Measurements from ENCODE around the gene YPEL5.

Gene YPEL5

GRCh38 chr2:30165617-30166016, 18.8 kb downstream of the YPEL5 start:
- no peak for DNase-seq (ENCODE audit: low read depth)

DNA sequence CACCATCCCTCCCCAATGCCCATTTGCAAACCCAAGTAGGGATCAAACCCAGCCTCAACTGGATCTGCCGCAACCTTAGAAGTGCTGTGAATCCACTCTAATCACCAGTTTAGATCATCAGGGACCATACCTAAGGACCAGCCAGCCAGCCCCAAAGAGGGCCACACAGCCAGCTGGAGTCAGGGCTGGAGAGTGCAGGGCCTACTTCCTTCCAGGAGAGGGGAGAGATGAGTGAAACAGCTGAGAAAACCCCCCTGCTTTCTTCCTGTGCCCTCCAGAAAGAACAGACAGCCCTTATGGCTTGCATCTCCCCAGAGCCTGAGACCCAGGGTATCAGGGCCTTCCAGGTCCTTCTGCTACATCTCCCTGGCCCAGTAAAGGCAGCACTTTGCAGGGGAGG, 25.8 kb downstream of the YPEL5 start:
- DNase-seq (ENCODE audit: low read depth) = no peak

- no peak for DNase-seq (ENCODE audit: low read depth)
Observed at GRCh38 chr2:30177440-30177839, 30.6 kb downstream of the YPEL5 start.

DNA sequence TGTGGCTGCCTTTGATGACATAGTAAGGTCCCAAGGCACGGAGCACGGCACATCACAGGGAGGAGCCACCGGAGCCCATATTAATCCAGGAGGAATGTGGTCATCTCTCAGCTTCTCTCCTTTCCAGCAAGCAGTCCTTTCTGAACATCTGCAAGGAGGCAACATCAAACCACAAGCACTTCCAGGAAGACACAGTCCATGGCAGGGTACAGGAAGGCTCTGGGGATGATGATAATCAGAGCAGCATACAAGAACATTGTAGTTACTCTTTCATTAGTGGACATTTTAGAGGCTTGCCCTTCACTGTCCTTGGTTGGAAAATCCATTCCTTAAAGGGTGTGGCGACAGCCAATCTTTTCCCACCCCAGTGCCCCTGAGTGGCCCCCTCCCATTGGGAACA, 31.1 kb downstream of the YPEL5 start:
- DNase-seq (ENCODE audit: low read depth) = no peak

DNA sequence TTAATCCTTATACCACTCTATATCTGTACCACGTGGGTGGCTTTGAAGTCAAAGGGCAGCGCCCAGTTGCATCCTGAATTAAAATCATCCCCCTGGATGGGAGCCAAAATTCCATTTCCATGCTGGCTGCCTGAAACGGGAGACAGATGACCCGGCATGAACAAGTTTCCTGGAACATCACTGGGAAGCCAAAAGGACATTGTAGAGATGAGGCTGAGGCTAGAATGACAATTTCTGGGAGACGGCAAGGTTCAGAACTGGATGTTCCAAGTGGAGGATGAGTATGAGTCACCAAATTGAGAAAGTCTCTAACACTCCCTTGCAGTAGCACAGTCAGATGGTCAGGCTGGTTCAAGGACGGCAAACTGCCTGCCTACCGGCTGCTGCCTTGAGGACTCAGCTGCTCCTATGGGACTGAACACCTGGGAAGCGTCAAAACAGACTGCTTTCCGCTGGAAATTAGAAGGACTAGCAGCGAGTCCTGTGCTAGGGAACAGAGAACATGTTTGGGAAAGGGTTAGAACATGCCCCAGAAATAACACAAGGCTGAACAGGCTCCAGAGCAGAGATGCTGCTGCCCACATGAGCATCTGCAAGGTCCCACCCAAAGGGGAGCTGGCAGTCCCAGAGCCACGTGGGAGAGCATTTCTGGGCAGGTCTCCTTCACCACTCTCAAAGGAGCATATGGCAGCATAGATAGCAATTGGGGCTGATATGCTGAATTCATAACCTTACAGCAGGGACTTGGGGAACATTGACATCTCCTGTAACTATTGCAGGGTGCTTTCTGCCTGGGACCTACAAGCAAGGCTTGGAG, 32.0 kb downstream of the YPEL5 start:
- DNase-seq (ENCODE audit: low read depth) = no peak

GRCh38 chr2:30179536-30179935, 32.7 kb downstream of the YPEL5 start:
- DNase-seq (ENCODE audit: low read depth) = no peak

DNA sequence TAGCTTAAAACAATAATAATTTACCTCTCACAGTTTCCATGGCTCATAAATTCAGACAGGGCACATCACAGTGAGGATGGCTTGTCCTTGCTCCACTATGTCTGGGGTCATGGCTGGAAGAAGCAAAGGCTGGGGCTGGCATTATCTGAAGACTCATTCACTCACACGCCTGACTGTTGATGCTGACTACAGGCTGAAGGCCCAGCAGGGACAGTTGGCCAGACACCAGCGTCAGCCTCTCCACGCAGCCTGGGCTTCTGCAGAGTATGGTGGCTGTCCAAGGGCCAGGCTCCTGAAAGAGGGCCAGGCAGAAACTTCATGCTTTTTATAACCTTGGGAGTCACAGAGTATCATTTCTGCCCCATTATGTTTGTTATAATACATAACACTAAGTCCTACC, 33.4 kb downstream of the YPEL5 start:
- no peak for DNase-seq (ENCODE audit: low read depth)

- no peak for DNase-seq (ENCODE audit: low read depth)
Observed at GRCh38 chr2:30181176-30181575, 34.4 kb downstream of the YPEL5 start.

GRCh38 chr2:30184035-30184434, 37.2 kb downstream of the YPEL5 start:
- DNase-seq (ENCODE audit: low read depth) = no peak

GRCh38 chr2:30185178-30185577, 38.4 kb downstream of the YPEL5 start:
- no peak for DNase-seq (ENCODE audit: low read depth)

DNA sequence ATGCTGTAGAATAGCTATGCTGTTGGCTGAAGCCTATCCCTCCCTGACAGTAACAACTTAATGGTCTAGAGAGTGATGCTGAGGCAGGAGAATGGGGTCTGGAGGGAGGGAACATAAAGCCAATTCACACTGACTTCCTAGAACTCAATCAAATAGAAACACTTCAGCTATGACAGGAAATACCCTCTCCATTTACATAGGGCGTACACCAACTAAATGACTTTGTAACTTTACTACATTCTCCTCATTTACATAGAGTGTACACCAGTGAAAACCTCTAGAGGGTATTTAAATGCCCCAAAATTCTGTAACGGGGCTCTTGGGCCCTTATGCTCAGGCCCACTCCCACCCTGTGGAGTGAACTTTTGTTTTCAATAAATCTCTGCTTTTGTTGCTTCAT, 41.5 kb downstream of the YPEL5 start:
- no peak for DNase-seq (ENCODE audit: low read depth)

- DNase-seq (ENCODE audit: low read depth) = no peak
Observed at GRCh38 chr2:30190637-30191036, 43.8 kb downstream of the YPEL5 start.

DNA sequence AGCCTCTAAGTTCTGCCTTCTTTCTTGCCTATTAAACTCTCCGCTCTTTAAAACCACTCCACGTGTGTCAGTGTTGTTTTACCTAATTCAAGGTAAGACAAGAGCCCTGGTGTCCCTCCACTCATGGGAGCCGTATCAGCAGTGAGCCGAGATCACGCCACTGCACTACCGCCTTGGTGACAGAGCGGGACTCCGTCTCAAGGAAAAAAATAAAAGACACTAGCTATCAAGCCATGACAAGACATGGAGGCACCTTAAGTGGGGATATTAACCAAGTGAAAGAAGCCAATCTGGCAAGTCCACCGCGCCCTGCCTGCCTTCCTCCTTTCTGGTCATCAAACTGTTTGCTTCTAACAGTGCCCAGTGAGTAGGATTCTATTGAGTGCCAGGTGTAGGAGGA, 44.3 kb downstream of the YPEL5 start:
- no peak for DNase-seq (ENCODE audit: low read depth)

- no peak for DNase-seq (ENCODE audit: low read depth)
Observed at GRCh38 chr2:30191819-30192271, 45.0 kb downstream of the YPEL5 start.

DNA sequence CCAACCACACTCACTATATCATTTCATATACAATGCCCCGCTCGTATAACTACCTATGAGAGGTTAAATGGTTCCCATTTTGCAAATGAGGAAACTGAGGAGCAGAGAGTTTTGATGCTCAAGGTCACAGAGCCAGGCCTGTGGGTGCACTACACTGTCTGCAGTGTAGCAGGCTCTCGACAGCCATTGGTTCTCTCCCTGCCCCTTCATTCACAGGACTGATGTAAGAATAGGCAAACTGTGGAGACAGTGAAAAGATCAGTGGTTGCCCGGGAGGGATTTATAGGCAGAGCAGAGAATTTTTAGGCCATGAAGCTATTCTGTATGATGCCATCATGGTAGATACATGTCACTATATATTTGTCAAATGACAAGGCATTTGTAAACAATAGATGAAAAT, 45.5 kb downstream of the YPEL5 start:
- no peak for DNase-seq (ENCODE audit: low read depth)

DNA sequence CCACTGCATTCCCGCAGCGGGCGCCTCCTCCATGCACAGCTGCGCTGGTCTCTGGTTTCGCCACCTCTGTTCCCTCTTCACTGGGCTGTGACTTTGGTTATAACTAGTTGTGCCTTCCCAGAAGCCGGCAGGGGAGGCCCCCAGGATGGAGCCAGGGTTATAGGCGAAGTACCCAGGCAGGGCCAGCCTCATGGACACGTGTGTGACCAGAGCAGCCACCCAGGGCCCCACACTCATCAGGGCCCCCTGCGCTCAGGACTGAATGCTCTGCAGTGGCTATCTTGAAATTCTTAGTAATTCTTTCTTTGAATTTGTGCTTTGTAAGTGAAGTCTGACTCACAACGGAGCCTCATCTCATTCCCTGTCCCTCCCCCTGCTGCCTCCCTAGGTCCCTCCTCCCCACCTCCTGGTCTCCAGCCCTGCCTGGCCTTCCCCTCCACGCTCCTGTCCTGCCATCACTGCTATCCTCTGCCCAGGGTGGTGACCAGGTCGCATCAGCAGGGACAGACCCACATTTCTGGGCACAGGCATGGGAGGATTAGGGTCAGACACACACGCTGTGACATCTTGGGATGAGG, 46.4 kb downstream of the YPEL5 start:
- DNase-seq (ENCODE audit: low read depth) = no peak

- DNase-seq (ENCODE audit: low read depth) = no peak
Observed at GRCh38 chr2:30194421-30194820, 47.6 kb downstream of the YPEL5 start.

DNA sequence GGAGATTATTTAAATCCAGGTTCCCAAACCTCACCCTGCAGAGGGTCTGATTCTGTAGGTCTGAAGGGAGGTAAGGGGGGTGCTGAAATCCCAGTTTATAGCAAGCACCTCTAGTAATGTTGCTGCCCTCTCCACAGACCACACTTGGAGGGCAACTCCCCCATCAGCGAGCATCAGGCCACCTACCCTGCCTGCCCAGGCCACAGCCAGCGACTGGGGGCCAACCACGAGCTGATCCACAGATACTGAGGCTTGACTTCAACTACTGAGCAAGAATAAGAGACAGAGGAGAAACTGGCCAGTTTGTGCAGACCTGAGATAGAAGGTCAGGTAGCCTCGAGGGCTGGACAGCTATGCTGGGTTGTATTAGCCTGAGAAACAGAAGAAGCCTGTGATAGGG, 48.2 kb downstream of the YPEL5 start:
- DNase-seq (ENCODE audit: low read depth) = no peak

DNA sequence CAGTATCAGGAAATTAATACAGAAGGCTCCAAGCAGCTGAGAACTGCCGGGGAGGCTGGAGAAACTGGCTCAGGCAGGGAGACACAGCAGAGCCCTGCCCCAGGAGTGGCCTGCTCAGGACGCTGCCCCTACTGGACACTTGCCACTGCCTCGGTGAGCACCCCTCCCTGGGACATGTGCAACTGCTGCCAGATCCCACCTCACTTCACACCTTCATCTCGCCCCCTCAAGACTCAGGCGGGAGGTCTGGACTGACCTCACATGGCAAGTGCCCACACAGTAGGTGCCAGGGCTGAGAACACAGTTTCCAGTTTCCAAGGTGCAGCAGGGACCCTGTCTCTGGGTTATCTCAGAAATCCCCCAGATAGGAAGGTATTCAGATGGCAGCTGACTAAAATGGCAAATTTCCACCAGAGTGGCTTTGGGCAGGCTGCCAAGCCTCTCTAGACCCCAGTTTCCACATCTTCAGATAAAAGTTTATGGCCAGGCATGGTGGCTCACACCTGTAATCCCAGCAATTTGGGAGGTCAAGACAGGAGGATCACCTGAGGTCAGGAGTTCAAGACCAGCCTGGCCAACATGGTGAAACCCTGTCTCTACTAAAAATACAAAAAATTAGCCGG, 50.9 kb downstream of the YPEL5 start:
- no peak for DNase-seq (ENCODE audit: low read depth)

DNA sequence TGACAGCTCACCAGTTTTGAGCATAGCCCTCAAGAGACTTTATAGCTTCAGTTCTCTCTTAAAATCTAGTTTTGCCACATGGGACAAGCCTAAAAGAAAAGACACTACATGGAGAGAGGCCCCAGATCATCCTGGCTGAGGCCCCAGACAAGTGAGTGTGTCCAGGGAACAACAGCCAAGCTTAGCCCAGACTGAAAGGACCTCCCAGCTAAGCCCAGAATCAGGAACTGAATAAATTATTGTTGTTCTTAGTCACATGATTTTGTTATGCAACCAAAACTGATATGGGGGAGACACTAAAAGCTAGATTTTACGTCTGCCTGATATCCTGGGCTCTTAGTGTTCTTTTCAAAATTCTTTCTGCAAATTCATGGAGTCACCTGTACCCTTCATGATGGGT, 55.2 kb downstream of the YPEL5 start:
- DNase-seq (ENCODE audit: low read depth) = no peak

DNA sequence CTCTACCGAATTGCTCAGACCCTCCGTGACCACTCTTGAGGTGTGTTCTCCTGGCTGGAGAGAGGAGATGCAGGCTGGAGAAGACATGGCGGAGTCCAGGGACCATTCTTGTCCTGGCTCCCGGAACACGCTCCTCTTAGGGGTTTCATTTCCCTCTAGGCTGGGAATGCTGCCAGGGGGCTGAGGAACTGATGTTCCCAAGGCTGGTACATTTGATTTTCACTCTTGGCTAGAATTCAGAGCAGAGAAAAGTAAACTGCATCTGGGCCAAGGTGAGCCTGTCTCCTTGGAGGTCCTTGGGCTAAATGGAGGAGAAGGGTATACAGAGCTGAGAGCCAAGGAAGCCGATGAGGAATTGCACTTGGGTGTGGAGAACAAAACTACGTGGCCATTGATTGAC, 56.3 kb downstream of the YPEL5 start:
- DNase-seq (ENCODE audit: low read depth) = no peak

DNA sequence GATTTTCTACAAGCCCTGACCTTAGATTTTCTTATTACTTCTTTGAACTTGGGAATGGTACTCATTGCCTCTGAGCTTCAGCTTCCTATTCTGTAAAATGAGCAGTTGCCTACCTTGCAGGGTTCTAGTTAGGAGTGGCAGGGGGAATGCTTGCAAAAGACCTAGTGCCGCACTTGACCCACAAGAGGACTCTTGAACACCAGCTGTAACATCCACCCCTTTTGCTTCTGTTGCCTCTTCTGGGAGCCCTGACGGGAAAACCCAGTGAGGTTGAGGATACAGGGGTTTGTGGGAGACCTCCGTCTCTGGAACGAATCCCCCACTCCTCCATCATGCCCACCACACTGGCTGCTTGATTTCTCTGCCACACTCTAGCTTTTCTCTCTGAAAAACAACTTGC, 57.5 kb downstream of the YPEL5 start:
- no peak for DNase-seq (ENCODE audit: low read depth)

DNA sequence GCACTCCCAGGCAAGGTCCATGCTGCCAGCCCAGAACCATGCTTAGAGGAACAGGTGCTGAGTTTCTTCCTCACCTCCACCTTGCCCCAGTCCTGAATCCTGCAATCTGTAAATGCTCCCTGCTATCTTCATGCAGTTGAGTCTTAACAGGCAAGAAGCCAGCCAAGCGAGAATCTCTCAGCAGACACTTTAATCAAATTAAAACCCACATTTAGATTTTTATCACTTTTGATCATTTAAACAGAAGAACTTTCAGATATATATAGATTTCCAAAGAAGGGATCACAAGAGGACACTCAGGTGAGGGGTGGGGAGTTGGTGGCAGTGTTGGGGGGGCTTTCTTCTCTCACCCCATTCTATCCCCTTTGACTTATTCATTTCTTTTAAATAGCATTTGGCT, 58.6 kb downstream of the YPEL5 start:
- DNase-seq (ENCODE audit: low read depth) = no peak
